ENCODE data around the gene ANXA5.

GRCh38 chr4:121680571-121680970 is 16.2 kb downstream of the ANXA5 start:
- TF ChIP-seq, protein P1, sequence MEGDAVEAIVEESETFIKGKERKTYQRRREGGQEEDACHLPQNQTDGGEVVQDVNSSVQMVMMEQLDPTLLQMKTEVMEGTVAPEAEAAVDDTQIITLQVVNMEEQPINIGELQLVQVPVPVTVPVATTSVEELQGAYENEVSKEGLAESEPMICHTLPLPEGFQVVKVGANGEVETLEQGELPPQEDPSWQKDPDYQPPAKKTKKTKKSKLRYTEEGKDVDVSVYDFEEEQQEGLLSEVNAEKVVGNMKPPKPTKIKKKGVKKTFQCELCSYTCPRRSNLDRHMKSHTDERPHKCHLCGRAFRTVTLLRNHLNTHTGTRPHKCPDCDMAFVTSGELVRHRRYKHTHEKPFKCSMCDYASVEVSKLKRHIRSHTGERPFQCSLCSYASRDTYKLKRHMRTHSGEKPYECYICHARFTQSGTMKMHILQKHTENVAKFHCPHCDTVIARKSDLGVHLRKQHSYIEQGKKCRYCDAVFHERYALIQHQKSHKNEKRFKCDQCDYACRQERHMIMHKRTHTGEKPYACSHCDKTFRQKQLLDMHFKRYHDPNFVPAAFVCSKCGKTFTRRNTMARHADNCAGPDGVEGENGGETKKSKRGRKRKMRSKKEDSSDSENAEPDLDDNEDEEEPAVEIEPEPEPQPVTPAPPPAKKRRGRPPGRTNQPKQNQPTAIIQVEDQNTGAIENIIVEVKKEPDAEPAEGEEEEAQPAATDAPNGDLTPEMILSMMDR (IDR thresholded peaks at IDR 0.05), result no peak
- TF ChIP-seq EP300 (IDR thresholded peaks at IDR 0.05), result no peak
- no peak for TF ChIP-seq POLR2A (IDR thresholded peaks at IDR 0.05)
- no peak for TF ChIP-seq POLR2AphosphoS5 (IDR thresholded peaks at IDR 0.05)
